M059J (cell line): ENCODE measurements around the gene CUL3. TPM values are rescaled to one million over a fixed set of nuclear protein-coding genes. Genes with fewer than 3 reads are reported as not detected.
"Not testable (repeated sequence)": the region's sequence is repeated elsewhere in the genome, so short reads cannot be mapped to it uniquely, and the experiment has no call there.

ENCODE experiments used
- DNase-seq: peaks from one replicate; pipeline ENCODE4 v3.0.0-alpha.2; 2012; ENCODE audit warnings: low read depth
- total RNA-seq: library from RNA; depleted of rRNA; stranded (reverse); fragments of >200 nt; shearing (Covaris generic); gene quantifications from 2 replicates; pipeline ENCODE4 v1.2.3, GENCODE V29; 2014

CUL3 gene
- total RNA-seq, 1 experiment from 2014 or later, result 68.0 TPM

DNA sequence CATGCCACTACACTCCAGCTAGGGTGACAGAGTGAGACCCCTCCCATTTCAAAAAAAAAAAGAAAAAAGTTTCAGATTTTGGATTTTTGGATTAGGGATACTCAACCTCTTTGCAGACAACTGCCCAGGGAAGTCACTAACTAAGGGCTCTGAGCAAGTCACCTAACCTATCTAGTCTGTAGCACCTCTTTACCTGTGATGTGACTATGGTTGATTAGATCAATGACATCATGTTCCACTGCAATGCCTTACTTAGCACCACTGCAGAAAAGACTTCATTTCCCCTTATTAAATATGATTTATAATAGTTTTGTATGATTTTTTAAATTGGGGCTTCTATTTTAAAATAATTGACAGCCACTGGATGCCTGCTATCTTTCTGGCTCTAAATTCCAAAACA, 41.2 kb downstream of the CUL3 start:
- no peak for DNase-seq

DNA sequence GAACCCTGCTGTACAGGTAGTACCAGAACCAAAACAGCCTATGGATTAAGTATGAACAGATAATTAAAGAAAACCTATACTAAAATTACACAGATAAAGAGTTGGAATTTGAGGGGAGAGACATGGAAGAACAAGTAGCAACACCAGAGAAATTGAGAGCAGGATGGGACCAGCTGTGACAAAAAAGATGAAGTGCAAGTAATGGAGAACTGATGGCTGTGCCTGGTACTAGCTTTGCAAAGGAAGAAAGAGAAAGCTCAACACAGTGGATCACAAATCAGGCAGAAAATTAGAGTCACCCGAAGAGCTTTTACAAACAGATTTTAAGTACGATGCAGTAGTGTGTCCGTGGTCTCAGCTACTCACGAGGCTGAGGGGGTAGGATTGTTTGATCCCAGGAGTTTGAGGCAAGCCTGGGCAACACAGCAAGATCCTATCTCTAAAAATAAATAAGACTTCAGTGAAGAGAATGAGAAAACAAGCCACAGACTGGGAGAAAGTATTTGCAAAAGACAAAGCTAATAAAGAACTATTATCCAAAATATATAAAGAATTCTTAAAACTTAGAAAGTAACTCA, 46.5 kb downstream of the CUL3 start:
- no peak for DNase-seq

- DNase-seq, result no peak
Observed at GRCh38 chr2:224532931-224533330, 52.2 kb downstream of the CUL3 start.

GRCh38 chr2:224532441-224532840, 52.7 kb downstream of the CUL3 start:
- DNase-seq, result no peak

GRCh38 chr2:224528171-224528570, 57.0 kb downstream of the CUL3 start:
- DNase-seq, result no peak

- DNase-seq, result no peak
Observed at GRCh38 chr2:224525774-224526173, 59.4 kb downstream of the CUL3 start.

- DNase-seq, result no peak
Observed at GRCh38 chr2:224524657-224525056, 60.5 kb downstream of the CUL3 start.

- peak; percentile 44 for DNase-seq
Observed at GRCh38 chr2:224523626-224524577, 61.3 kb downstream of the CUL3 start.

GRCh38 chr2:224522483-224522882, 62.7 kb downstream of the CUL3 start:
- DNase-seq, result not testable (repeated sequence)

GRCh38 chr2:224520064-224520463, 65.1 kb downstream of the CUL3 start:
- peak; percentile 76 for DNase-seq

- DNase-seq, result peak; percentile 60
Observed at GRCh38 chr2:224518806-224519580, 66.2 kb downstream of the CUL3 start.

- no peak for DNase-seq
Observed at GRCh38 chr2:224517963-224518362, 67.2 kb downstream of the CUL3 start.

GRCh38 chr2:224516393-224516792, 68.8 kb downstream of the CUL3 start:
- DNase-seq, result not testable (repeated sequence)

DNA sequence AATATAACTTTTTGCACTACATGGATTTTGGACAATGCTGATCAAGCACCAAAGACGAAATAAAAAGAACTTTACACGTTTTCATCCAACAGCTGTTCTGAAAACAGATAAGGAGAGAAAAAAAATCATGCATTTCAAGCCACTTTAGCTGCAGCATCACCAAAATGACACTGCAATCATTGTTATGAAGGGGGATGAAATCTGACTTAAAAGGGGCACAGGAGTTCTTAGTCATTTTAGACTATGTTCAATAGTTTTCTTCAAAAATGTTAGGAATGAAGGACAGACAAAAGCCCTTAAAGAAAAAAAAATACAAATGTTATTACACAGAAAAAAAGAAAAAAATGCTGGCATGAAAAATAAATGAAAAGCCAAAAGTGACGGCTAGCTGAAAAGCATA, 71.2 kb downstream of the CUL3 start:
- no peak for DNase-seq

GRCh38 chr2:224507789-224508188, 77.4 kb downstream of the CUL3 start:
- DNase-seq, result no peak

DNA sequence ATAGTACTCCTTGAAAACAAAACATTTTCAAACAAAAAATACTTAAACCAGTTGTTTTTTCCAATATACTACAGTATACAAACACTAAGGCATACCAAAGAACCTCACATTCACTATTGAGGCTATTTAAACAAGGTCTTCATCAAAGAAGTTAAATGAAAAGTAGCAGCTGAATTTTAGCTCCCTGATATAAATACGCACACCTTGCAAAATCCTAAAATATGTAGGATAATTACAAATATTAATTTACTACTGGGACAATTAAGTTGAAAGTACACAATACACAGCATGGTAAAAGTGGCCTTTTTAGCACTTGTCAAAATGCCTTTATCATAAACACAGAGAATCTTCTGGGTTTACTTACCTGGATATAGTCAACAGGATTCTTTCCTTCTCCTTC, 78.7 kb downstream of the CUL3 start:
- no peak for DNase-seq

GRCh38 chr2:224498991-224499390, 86.2 kb downstream of the CUL3 start:
- no peak for DNase-seq

DNA sequence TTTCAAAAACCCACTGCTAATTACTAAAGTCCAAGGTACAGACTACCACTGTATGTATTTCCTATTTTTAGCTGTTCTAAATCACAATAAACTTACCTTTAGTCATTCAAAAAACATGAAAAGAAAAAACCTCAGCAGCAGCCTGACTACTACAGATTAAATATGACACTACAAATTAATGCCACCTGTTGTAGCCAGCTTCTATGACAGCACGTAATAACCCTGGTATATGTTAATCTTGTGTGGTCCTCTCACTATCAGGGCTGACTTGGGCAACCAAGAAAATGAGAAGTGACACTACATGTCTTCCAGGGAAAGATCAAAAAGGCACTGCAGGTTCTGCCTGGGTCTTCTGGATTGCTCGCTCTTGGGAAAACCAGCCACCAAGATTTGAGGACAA, 92.6 kb downstream of the CUL3 start:
- DNase-seq, result no peak

DNA sequence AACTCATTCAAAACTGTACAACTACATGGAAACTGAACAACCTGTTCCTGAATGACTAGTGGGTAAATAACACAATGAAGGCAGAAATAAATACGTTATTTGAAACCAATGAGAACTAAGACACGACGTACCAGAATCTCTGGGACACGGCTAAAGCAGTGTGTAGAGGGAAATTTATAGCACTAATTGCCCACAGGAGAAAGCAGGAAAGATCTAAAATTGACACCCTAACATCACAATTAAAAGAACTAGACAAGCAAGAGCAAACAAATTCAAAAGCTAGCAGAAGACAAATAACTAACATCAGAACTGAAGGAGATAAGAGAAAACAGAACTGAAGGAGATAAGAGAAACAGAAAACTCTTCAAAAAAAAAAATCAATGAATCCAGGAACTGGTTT, 97.2 kb downstream of the CUL3 start:
- not testable (repeated sequence) for DNase-seq

DNA sequence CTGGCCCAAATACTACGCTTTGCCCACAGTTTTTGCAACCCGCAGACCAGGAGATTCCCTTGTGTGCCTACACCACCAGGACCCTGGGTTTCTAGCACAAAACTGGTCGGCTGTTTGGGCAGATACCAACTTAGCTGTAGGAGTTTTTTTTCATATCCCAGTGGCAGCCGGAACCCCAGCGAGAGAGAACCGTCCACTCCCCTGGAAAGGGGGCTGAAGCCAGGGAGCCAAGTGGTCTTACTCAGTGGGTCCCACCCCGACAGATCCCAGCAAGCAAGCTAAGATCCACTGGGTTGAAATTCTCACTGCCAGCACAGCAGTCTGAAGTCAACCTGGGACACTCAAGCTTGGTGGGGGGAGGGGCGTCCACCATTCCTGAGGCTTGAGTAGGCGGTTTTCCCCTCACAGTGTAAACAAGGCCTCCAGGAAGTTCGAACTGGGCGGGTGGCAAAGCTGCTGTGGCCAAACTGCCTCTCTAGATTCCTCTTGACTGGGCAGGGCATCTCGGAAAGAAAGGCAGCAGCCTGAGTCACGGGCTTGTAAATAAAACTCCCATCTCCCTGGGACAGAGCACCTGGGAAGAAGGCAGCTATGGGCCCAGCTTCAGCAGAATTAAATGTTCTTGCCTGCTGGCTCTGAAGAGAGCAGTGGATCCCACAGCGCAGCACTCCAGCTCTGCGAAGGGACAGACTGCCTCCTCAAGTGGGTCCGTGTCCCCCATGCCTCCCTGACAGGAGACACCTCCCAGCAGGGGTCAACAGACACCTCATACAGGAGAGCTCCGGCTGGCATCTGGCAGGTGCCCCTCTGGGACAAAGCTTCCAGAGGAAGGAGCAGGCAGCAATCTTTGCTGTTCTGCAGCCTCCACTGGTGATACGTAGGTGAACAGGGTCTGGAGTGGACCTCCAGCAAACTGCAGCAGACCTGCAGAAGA, 99.8 kb downstream of the CUL3 start:
- peak; percentile 99 for DNase-seq

DNA sequence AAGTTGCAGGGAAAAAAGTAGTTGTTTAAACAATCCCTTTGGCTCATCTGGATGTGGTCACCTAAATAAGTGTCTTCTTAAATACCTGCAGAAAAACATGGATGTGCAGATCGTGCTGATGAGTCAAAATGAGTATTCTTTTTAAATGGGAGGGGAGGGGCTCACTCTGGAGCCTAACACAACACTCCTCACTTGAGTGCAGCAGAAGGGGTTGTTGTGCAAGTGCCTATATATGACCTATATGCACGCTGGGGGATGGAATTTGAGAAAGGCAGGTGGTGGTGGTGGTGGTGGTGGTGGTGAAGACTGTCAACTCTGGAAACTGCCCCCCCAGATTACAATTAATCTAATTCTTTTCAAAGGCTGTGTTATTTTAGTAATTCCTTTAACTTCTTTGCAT, 105.3 kb downstream of the CUL3 start:
- DNase-seq, result no peak
